K562 (cell line): ENCODE data around the gene VLDLR.

Experiments
- JUNB ChIP-seq: fragments of 450-650 bp; formaldehyde crosslinking; conservative IDR thresholded peaks from 2 replicates; pipeline ENCODE4 v1.4.0; 2020; ENCODE audit warnings: mild to moderate bottlenecking
- ZNF143 ChIP-seq: sonication (generic); formaldehyde crosslinking; IDR thresholded peaks from 2 replicates; pipeline ENCODE4 v1.9.0; 2022; ENCODE audit warnings: mild to moderate bottlenecking, missing genetic modification reagents
- ZNF436 ChIP-seq: fragments of 250-450, 450-650 bp; sonication (Bioruptor Pico); formaldehyde crosslinking; IDR thresholded peaks from 2 replicates; pipeline ENCODE4 v1.7.0; 2020; ENCODE audit warnings: mild to moderate bottlenecking
- TF ChIP-seq, protein P1 (sequence below): sonication (generic); formaldehyde crosslinking; IDR thresholded peaks from 2 replicates; pipeline ENCODE4 v1.9.0; 2022; ENCODE audit warnings: mild to moderate bottlenecking, missing genetic modification reagents
- TF ChIP-seq, protein P2 (sequence below): fragments of 250-450 bp; sonication (Bioruptor Pico); IDR thresholded peaks from 2 replicates; pipeline ENCODE4 v1.4.0; 2020; ENCODE audit warnings: mild to moderate bottlenecking, moderate library complexity

DNA sequence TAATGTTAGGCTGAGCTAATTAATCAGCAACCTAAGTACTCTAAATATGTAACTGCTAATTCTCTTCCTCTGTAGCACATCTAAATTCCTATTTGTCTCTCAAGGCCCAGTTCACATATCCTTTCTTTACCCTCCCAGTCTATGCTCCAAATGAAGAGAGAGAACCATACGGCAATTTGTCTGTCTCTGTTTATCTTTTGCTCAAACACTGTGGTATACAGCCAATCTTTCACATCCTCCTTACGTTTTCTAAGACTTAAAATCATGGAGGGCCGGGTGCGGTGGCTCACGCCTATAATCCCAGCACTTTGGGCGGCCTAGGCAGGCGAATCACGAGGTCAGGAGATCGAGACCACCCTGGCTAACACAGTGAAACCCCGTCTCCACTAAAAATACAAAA lies 15.8 kb downstream of the VLDLR start:
- TF ChIP-seq ZNF143 (CRISPR knock-in tag): no peak
- no peak for TF ChIP-seq ZNF436 (CRISPR knock-in tag)
- no peak for TF ChIP-seq JUNB (CRISPR knock-in tag)
- TF ChIP-seq, protein P1, sequence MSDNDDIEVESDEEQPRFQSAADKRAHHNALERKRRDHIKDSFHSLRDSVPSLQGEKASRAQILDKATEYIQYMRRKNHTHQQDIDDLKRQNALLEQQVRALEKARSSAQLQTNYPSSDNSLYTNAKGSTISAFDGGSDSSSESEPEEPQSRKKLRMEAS (CRISPR knock-in tag): no peak
- TF ChIP-seq, protein P2, sequence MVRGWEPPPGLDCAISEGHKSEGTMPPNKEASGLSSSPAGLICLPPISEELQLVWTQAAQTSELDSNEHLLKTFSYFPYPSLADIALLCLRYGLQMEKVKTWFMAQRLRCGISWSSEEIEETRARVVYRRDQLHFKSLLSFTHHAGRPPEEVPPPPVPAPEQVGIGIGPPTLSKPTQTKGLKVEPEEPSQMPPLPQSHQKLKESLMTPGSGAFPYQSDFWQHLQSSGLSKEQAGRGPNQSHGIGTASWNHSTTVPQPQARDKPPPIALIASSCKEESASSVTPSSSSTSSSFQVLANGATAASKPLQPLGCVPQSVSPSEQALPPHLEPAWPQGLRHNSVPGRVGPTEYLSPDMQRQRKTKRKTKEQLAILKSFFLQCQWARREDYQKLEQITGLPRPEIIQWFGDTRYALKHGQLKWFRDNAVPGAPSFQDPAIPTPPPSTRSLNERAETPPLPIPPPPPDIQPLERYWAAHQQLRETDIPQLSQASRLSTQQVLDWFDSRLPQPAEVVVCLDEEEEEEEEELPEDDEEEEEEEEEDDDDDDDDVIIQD: no peak
